Non-pigmented ciliary epithelial cell (primary cell): ENCODE measurements around the gene TIGD1.

Experiments used
- DNase-seq: peaks from one replicate; pipeline ENCODE4 v3.0.0-alpha.2; 2010; ENCODE audit warnings: low read depth

Gene TIGD1

DNA sequence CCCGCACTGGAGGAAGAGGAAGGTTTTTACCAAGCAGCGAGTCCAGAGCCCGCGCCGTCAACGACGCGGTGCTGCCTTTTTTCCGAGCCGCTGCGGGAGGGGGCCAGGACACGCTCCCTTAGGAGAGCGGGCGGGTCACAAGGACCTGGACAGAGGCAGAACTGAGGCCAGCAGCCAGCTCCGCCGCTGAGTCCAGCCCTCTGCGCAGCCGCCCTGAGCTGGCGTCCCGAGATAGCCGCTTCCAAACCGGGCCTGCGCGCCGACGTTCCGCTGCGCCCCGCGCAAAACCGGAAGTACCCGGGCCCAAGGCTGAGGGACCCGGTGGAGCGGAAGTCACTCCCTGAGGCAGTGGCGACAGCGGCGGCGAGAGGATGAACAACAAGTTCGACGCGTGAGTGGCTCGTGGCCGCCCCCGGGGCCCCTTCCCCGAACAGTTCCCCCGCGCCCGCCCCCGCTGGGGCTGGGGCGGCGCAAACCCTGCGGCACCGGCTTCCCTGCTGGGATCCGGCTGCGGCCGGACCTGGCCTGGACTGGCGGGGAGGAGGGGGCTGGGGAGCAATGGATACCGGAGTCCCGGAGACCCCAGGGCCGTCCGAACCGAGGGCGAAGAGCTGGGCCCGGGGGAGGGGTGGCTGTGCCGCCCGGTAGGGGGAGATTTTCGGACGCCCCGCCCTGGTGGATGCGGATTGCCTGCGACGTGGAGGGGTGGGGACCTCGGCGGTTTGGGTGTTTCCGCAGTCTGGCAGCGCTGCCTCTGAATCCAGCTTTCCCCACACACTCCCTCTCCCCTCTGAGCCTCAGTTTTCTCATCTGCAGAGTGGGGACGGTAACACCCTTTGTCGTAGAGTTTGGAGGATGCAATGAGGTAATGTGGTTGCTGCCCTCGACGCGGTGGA, at the start of gene TIGD1, which contains the start of gene EIF4E2:
TIGD1 (minus strand) TSS at position 204 of the 896 bp plus-strand sequence. CDS start 675 bp downstream, outside the sequence.
EIF4E2 (plus strand) TSS at position 336 of the 896 bp plus-strand sequence; CDS start at position 372, 36 bp downstream.
- DNase-seq, result no peak

GRCh38 chr2:232598293-232598692, 47.9 kb upstream of the TIGD1 start:
- DNase-seq, result no peak

DNA sequence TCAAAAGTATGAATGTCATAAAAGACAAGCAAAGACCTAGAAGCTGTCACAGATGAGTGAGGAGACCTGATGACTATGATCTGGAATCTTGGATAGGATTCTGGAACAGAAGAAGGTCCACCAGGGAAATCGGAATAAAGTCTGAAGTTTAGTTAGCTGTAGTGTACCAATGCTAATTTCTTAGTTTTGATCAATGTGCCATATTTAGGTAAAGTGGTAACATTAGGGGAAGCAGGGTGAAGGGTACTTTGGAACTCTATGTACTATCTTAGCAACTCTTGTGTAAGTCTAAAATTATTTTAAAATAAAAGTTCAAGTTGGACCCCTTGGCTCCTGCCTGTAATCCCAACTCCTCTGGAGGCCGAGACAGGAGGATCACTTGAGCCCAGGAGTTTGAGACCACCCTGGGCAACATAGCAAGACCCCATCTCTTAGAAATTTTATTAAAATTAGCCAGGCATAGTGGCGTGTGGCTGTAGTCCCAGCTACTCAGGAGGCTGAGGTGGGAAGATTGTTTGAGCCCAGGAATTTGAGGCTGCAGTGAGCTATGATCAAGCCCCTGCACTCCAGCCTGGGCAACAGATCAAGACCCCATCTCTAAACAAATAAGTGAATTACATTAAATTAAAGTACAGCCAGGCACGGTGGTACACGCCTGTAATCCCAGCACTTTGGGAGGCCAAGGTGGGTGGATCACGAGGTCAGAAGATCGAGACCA, 47.2 kb upstream of the TIGD1 start:
- DNase-seq, result no peak

DNA sequence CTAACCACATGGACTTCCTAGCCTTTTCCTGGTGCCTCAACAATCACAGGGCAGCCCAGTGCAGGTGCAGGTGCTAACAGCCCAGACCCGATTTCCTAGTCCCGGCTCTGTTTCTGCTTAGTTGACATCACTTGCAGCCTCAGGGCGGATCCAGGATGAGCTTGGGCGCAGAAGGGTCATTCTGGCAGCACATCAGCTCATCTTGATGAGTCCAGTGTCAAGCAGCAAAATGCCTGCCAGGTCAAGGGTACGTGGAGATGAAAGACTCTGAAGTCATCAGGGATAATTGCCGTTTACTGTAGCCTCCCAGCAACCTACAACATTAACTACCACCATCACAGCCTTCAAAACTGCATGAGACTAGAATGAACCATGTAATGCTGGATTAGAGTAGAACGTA, 43.6 kb upstream of the TIGD1 start:
- DNase-seq, result no peak

GRCh38 chr2:232592772-232593395, 42.5 kb upstream of the TIGD1 start:
- peak; percentile 61 for DNase-seq

- DNase-seq, result peak; percentile 24
These were observed 38.6 kb upstream of the TIGD1 start for GRCh38 chr2:232588680-232589585.

DNA sequence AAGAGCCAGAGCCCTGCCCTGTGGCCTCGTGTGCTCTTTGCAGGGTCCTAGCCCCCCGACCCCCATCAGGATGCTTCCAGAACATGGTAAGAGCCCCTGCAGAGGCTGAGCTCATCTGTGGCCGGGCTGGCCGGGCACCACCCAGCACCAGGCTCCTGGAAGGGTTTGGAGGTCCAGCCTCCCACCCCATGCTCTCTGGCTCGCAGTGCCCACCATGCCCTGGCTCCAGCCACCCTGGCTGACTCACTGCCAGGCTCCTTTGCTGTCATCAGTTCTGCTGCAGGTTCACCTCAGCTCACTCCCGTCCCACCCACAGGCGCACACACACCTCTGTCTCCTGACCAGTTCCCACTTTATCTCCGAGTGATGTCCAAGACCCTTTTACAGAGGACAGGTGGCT, 37.7 kb upstream of the TIGD1 start:
- no peak for DNase-seq

GRCh38 chr2:232587512-232587911, 37.2 kb upstream of the TIGD1 start:
- no peak for DNase-seq

- DNase-seq, result no peak
These were observed 36.7 kb upstream of the TIGD1 start for GRCh38 chr2:232586943-232587505.

- no peak for DNase-seq
These were observed 33.9 kb upstream of the TIGD1 start for GRCh38 chr2:232584238-232584637.

GRCh38 chr2:232581725-232582124, 31.4 kb upstream of the TIGD1 start:
- no peak for DNase-seq

- no peak for DNase-seq
These were observed 30.3 kb upstream of the TIGD1 start for GRCh38 chr2:232580648-232580981.

DNA sequence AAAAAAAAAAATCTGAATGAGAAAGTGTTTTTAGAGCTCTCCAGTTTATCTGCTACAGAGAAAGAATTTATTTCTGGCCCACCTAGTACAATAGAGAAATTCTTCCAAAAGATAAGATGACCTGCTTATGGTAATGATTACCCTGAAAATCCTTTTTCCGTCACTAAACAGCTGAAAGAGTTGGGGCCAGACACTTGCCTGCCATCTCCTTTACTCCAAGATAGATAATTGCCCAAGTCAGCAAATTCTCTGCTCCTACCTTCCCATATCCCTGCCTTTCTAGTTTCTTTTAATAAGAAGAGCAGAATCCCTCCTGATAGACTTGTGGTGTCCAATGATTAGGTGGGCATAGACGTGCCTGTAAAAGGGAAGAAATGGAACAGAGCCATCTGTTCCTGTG, 28.3 kb upstream of the TIGD1 start:
- DNase-seq, result no peak

- DNase-seq, result no peak
These were observed 27.5 kb upstream of the TIGD1 start for GRCh38 chr2:232577841-232578240.

GRCh38 chr2:232576995-232577394, 26.6 kb upstream of the TIGD1 start:
- peak; percentile 42 for DNase-seq

DNA sequence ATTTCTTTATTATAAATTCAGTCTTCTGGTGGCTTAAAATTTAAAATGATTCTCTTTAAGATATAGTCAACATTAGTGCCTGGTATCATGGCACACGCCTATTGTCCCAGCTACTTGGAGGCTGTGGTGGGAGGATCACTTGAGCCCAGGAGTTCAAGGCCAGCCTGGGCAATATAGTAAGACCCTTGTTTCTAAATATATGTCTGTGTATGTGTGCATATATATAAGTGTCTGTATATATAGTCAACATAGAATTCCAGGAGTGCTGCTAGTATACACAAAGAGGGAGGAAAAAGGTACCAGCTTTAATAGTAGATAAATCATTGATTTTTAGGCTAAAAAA, 25.0 kb upstream of the TIGD1 start:
- DNase-seq, result no peak

- no peak for DNase-seq
These were observed 24.5 kb upstream of the TIGD1 start for GRCh38 chr2:232574674-232575403.

DNA sequence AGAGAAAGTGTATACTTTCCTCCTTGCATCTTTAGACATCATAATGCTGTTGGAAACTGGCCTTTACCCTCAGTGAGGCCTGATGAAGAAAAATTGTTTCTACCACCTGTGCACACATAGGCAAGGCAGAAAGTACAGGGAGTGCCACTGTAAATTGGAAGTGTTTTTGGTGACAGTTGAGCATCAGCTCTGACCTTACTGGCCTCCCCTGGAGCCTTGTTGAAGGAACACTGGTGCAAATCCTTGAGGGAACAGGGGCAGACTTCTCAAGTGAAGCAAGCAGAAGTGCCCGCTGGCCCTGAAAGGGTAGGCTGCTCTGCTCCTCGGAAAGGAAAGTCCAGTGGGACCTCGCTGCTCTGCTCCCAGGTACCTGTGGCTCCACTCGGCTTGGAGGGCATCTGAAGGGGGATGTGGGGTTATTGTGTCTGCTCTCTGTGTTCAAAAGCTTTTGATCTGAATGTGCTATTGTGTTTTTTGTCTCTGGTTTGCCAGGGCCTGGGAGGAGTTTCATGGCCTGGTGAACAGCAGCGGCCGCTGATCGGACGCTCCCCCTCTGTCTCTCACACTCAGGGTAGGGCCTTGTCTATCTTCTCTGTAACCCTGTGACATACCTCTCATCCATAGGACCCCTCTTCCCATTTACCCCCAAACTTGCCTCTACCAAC, 23.5 kb upstream of the TIGD1 start:
- DNase-seq, result no peak

- no peak for DNase-seq
These were observed 22.7 kb upstream of the TIGD1 start for GRCh38 chr2:232573042-232573441.

DNA sequence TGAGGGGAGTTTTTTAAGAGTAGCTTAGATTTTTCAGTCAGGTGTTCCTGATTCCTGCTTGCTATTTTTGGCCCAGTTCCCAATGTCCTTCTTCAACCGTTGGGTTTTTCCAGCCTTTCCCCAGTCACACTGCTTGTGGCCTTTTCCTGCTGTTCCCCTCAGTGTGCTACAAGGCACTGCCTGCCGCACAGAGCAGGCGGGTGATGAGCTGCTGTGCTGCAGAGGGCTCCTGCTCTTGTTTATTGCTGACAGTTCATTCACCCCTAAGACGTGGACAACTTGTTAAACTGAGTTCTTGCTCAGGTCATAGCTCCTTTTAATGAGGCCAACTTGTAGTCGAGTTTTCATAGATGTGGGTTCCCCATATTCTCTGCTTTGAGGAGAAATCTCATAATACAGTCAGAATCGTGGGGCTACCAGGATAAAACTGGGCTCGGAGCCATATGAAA, 20.7 kb upstream of the TIGD1 start:
- DNase-seq, result no peak
